CD8-positive, alpha-beta memory T cell (primary cell): Measurements from ENCODE around the gene GPRASP1. TPM values are rescaled to one million over a fixed set of nuclear protein-coding genes. Genes with fewer than 3 reads are reported as not detected.

Experiments
- CTCF ChIA-PET: fragments of 350-600 bp; sonication (Branson Sonifier 250); formaldehyde crosslinking; loops from one replicate; lab custom pipeline; 2021; ENCODE audit warnings: antibody characterized with exemption; lab: Charles Lee
- POLR2A ChIA-PET: fragments of 350-600 bp; sonication (Branson Sonifier 250); formaldehyde crosslinking; loops from one replicate; lab custom pipeline; 2021; ENCODE audit warnings: antibody characterized with exemption; lab: Charles Lee
- DNase-seq, 5 donors: peaks; one replicate each; pipeline versions ENCODE4 v3.0.0 to v3.0.0-alpha.2; 2020 to 2022; ENCODE audit warnings: mixed read lengths in 1 of 5
- H3K27ac ChIP-seq: one replicate; pipeline ENCODE4 v1.7.0; 2013; ENCODE audit warnings: low read depth, mild to moderate bottlenecking, low read length, moderate library complexity
- H3K27me3 ChIP-seq: 2 replicates; pipeline ENCODE4 v1.7.0; 2013; ENCODE audit warnings: low read length, mild to moderate bottlenecking; ENCODE audit not compliant: insufficient read depth, poor library complexity, severe bottlenecking
- H3K36me3 ChIP-seq: 2 replicates; pipeline ENCODE4 v1.7.0; 2013; ENCODE audit warnings: mild to moderate bottlenecking, low read length, moderate library complexity; ENCODE audit not compliant: insufficient read depth
- H3K4me1 ChIP-seq: 2 replicates; pipeline ENCODE4 v1.7.0; 2013; ENCODE audit warnings: mild to moderate bottlenecking, low read length, moderate library complexity; ENCODE audit not compliant: insufficient read depth
- H3K4me3 ChIP-seq: 2 replicates; pipeline ENCODE4 v1.7.0; 2013; ENCODE audit warnings: mild to moderate bottlenecking, low read length
- H3K9me3 ChIP-seq: 2 replicates; pipeline ENCODE4 v1.7.0; 2013; ENCODE audit warnings: mild to moderate bottlenecking, low read length
- H3K27ac Mint-ChIP-seq, 8 donors: one replicate each; pipeline ENCODE4 v1.8.0; 2020 to 2021; ENCODE audit warnings: mixed read lengths in 8 of 8, mild to moderate bottlenecking in 6 of 8, inconsistent platforms in 3 of 8, moderate library complexity in 3 of 8
- H3K27me3 Mint-ChIP-seq, 2 donors: one replicate each; pipeline ENCODE4 v1.8.0; 2020 to 2021; ENCODE audit warnings: mixed read lengths in 2 of 2, mild to moderate bottlenecking in 1 of 2, moderate library complexity in 1 of 2
- H3K36me3 Mint-ChIP-seq, 3 donors: one replicate each; pipeline ENCODE4 v1.8.0; 2020 to 2021; ENCODE audit warnings: mixed read lengths in 3 of 3, inconsistent platforms in 1 of 3, mild to moderate bottlenecking in 1 of 3
- H3K4me1 Mint-ChIP-seq, 3 donors: one replicate each; pipeline ENCODE4 v1.8.0; 2020 to 2021; ENCODE audit warnings: mixed read lengths in 3 of 3, inconsistent platforms in 1 of 3, mild to moderate bottlenecking in 1 of 3
- H3K4me3 Mint-ChIP-seq, 7 donors: one replicate each; pipeline ENCODE4 v1.8.0; 2020 to 2021; ENCODE audit warnings: mixed read lengths in 7 of 7, mild to moderate bottlenecking in 6 of 7, moderate library complexity in 4 of 7, inconsistent platforms in 2 of 7
- H3K9me3 Mint-ChIP-seq, 5 donors: one replicate each; pipeline ENCODE4 v1.8.0; 2020 to 2022; ENCODE audit warnings: mixed read lengths in 5 of 5, mild to moderate bottlenecking in 3 of 5, moderate library complexity in 2 of 5, inconsistent platforms in 1 of 5
- polyA plus RNA-seq: library from polyadenylated mRNA; unstranded; fragments of 300-500 nt; fragmentation: Illumina TruSeq; gene quantifications from one replicate; pipeline ENCODE4 v1.2.3, GENCODE V29; 2021
- total RNA-seq, 2 experiments: library from RNA; stranded (reverse); gene quantifications; one replicate each; pipeline ENCODE4 v1.2.3, GENCODE V29; 2021

Gene GPRASP1
- 1 to 10 TPM; 3.4 to 4.2 TPM for total RNA-seq
- 5.2 TPM for polyA plus RNA-seq

DNA sequence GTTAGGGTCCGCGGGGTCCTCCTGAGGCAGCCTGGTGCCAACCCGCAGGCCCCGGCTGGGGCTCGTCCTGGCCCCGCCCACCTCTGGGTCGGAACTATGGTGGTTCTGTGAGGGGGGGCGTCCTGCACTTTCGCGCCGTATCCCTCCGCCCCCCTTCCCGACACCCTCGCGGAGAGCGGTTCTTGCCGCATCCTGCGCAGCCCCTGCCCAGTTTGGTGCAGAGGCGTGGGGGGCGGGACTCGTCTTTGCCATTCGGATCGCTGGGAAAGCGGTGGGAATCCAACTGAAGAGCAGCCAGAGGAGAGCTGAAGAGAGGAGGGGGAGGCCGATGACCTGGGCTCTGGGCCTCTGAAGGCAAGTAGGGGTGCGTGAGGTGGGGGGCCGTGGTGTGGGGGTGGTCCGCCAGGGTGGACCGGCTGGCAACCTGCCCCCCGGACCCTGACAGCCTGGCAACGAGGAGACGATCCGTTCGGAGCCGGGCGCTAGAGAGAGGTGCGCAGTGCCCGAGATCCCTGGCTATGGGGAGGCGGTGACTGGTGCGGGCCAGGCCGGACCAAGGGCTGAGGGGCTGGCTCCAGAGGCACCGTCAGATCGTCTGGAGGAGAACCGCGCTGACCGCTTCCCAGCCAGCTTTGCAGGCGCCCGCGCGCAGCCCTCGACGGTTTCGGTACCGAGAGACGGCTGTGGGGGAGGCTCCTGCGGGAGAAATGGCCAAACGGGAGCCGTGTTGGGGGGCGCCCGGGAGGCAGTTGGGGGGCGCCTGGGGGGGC is at the start of gene GPRASP1:
Gene GPRASP1, plus strand, starts transcription at position 242 of the 770 bp plus-strand sequence. CDS start 2,431 bp downstream, outside the sequence.
- H3K4me1 Mint-ChIP-seq = peaks cover 15 to 43% (median 24%) of the 10 kb centered on the region in 3 donors
- POLR2A ChIA-PET = interaction anchor here (0.6 to 1.6 kb wide), 3 partner anchors 9 to 52 kb away, joined by 3 to 11 read pairs (median 5); partner anchors contain the start of gene ARMCX5
- CTCF ChIA-PET = interaction anchor here (0.6 kb wide), 1 partner anchor 52 kb away, joined by 3 read pairs; the partner anchor contains the start of gene ARMCX5
- peaks cover 0 to 2% (median 0%) of the 10 kb centered on the region in 5 donors for H3K9me3 Mint-ChIP-seq
- Histone ChIP-seq H3K27me3 (no peaks in the 10 kb centered on the region), H3K36me3 (no peaks in the 10 kb centered on the region), H3K4me1 (peaks cover 8% of the 10 kb centered on the region), H3K9me3 (no peaks in the 10 kb centered on the region), H3K4me3 (peak within 1 kb of the TSS; percentile 70), H3K27ac (peak within 1 kb of the TSS; percentile 51)
- peak within 1 kb of the TSS; percentile 74 to 100 (median 96) for H3K27ac Mint-ChIP-seq
- peak within 1 kb of the TSS; percentile 92 to 99 (median 98) for H3K4me3 Mint-ChIP-seq
- DNase-seq = peak; percentile 37 to 81 (median 72)
- peaks cover 0 to 9% of the 10 kb centered on the region in 2 donors for H3K27me3 Mint-ChIP-seq
- H3K36me3 Mint-ChIP-seq = peaks cover 0 to 23% (median 0%) of the 10 kb centered on the region in 3 donors

DNA sequence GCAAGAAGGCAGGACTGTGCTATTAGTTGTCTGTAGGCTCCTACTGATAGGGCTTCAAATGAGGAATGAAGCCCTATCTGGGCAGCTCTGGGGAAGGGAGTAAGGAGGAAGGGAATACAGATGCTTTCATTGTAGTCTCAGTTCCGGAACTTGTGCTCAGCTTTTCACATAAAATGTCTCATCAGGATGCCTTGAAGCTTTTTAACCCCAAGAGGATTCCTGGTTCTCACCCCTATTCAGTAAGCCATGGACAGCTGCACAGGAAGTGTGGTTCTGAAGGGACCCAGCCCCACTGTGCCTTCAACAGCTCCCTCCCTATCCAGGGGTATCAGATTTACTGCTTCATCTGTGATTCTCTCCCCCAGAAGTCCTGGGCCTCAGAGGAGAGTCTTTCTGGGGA is 47.0 kb upstream of the GPRASP1 start:
- Histone ChIP-seq H3K27me3 (no peaks in the 10 kb centered on the region), H3K4me3 (no peak overlapping the region), H3K4me1 (no peaks in the 10 kb centered on the region), H3K9me3 (no peaks in the 10 kb centered on the region), H3K27ac (no peak overlapping the region), H3K36me3 (no peaks in the 10 kb centered on the region)
- H3K4me3 Mint-ChIP-seq = no peak overlapping the region
- POLR2A ChIA-PET = interaction anchor here (0.7 kb wide), 1 partner anchor 47 kb away, joined by 5 read pairs; the partner anchor contains the start of gene GPRASP1
- H3K36me3 Mint-ChIP-seq = peaks cover 0 to 17% (median 0%) of the 10 kb centered on the region in 3 donors
- DNase-seq = no peak
- peak overlapping the region in 3 of 8 donors; percentile 2 to 56 (median 43) for H3K27ac Mint-ChIP-seq
- CTCF ChIA-PET = no interaction called here
- H3K4me1 Mint-ChIP-seq = peaks cover 39 to 90% (median 66%) of the 10 kb centered on the region in 3 donors
- no peaks in the 10 kb centered on the region for H3K9me3 Mint-ChIP-seq
- H3K27me3 Mint-ChIP-seq = peaks cover 0 to 5% of the 10 kb centered on the region in 2 donors

GRCh38 chrX:102606115-102606514 is 45.2 kb upstream of the GPRASP1 start:
- Mint-ChIP-seq H3K27ac (peak overlapping the region in 1 of 8 donors; percentile 20), H3K36me3 (peaks cover 3 to 26% (median 3%) of the 10 kb centered on the region in 3 donors), H3K4me1 (peaks cover 25 to 83% (median 61%) of the 10 kb centered on the region in 3 donors), H3K9me3 (no peaks in the 10 kb centered on the region), H3K4me3 (no peak overlapping the region), H3K27me3 (peaks cover 0 to 5% of the 10 kb centered on the region in 2 donors)
- POLR2A ChIA-PET = no interaction called here
- no peaks in the 10 kb centered on the region for H3K27me3 ChIP-seq
- no peaks in the 10 kb centered on the region for H3K36me3 ChIP-seq
- no peaks in the 10 kb centered on the region for H3K4me1 ChIP-seq
- H3K27ac ChIP-seq = no peak overlapping the region
- CTCF ChIA-PET = no interaction called here
- no peaks in the 10 kb centered on the region for H3K9me3 ChIP-seq
- no peak for DNase-seq
- H3K4me3 ChIP-seq = no peak overlapping the region

- POLR2A ChIA-PET = no interaction called here
- Histone ChIP-seq H3K36me3 (no peaks in the 10 kb centered on the region), H3K27me3 (no peaks in the 10 kb centered on the region), H3K4me1 (no peaks in the 10 kb centered on the region), H3K27ac (no peak overlapping the region), H3K4me3 (no peak overlapping the region), H3K9me3 (no peaks in the 10 kb centered on the region)
- Mint-ChIP-seq H3K4me3 (no peak overlapping the region), H3K27ac (no peak overlapping the region), H3K4me1 (peaks cover 21 to 55% (median 55%) of the 10 kb centered on the region in 3 donors), H3K27me3 (peaks cover 0 to 3% of the 10 kb centered on the region in 2 donors), H3K36me3 (peaks cover 5 to 39% (median 11%) of the 10 kb centered on the region in 3 donors), H3K9me3 (no peaks in the 10 kb centered on the region)
- DNase-seq = no peak
- CTCF ChIA-PET = no interaction called here
These were observed 40.4 kb upstream of the GPRASP1 start for GRCh38 chrX:102610905-102611304.

DNA sequence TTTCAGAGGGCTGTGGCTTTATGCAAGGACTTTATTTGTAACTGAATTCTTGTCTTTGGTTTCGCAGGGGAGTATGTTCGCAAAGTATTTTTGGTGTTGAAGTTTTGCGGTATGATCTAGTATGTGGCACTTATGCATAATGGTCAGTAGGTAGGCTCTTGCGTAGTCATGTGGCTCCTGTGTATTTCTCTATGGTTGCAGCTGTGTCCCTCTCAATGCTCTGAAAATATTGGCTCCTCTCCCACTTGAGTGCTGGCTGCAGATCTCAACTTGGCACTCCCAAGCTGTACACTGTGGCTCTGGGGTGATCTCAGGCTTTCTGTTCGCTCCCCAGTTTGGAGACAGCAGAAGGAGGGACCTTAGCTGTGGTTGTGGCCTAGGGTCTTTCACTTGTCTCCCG is 27.2 kb upstream of the GPRASP1 start:
- H3K27me3 ChIP-seq = no peaks in the 10 kb centered on the region
- H3K4me1 Mint-ChIP-seq = peaks cover 13 to 40% (median 14%) of the 10 kb centered on the region in 3 donors
- no peak overlapping the region for H3K27ac ChIP-seq
- peaks cover 0 to 32% (median 26%) of the 10 kb centered on the region in 3 donors for H3K36me3 Mint-ChIP-seq
- no peaks in the 10 kb centered on the region for H3K36me3 ChIP-seq
- no peak overlapping the region for H3K4me3 Mint-ChIP-seq
- ChIA-PET POLR2A (no interaction called here), CTCF (no interaction called here)
- no peaks in the 10 kb centered on the region for H3K27me3 Mint-ChIP-seq
- no peak overlapping the region for H3K27ac Mint-ChIP-seq
- H3K4me1 ChIP-seq = no peaks in the 10 kb centered on the region
- no peak overlapping the region for H3K4me3 ChIP-seq
- DNase-seq = no peak
- no peaks in the 10 kb centered on the region for H3K9me3 ChIP-seq
- H3K9me3 Mint-ChIP-seq = peaks cover 0 to 21% (median 16%) of the 10 kb centered on the region in 5 donors

DNA sequence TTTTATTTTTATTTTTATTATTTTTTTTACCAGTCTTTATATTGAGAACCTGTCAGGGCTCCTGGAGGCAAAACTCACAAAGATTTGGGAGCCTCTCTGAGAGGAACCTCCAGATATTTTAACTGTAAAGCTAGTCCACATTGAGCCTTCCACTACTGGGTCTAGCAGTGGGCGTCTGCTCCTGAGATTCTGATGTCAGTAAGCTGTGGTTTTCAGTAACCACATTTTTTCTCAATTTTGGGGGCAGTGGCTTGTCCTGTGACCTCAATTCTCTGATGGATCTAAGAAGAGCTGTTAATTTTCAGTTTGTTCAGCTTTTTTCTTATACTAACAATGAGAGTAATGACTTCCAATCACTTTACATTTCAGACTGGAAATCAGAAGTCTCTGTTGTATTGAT is 23.6 kb upstream of the GPRASP1 start:
- Histone ChIP-seq H3K27ac (no peak overlapping the region), H3K4me3 (no peak overlapping the region), H3K4me1 (no peaks in the 10 kb centered on the region), H3K36me3 (no peaks in the 10 kb centered on the region), H3K9me3 (no peaks in the 10 kb centered on the region), H3K27me3 (no peaks in the 10 kb centered on the region)
- peaks cover 0 to 11% (median 0%) of the 10 kb centered on the region in 3 donors for H3K36me3 Mint-ChIP-seq
- no peaks in the 10 kb centered on the region for H3K9me3 Mint-ChIP-seq
- peak overlapping the region in 1 of 8 donors; percentile 66 for H3K27ac Mint-ChIP-seq
- H3K27me3 Mint-ChIP-seq = no peaks in the 10 kb centered on the region
- DNase-seq = peak in 2 of 5 donors; percentile 3 to 14
- ChIA-PET POLR2A (no interaction called here), CTCF (no interaction called here)
- no peak overlapping the region for H3K4me3 Mint-ChIP-seq
- H3K4me1 Mint-ChIP-seq = peaks cover 13 to 32% (median 14%) of the 10 kb centered on the region in 3 donors

GRCh38 chrX:102637561-102637960 is 13.7 kb upstream of the GPRASP1 start:
- no peaks in the 10 kb centered on the region for H3K36me3 ChIP-seq
- H3K27me3 ChIP-seq = no peaks in the 10 kb centered on the region
- no peak overlapping the region for H3K4me3 Mint-ChIP-seq
- no peak overlapping the region for H3K27ac ChIP-seq
- H3K27ac Mint-ChIP-seq = no peak overlapping the region
- no peaks in the 10 kb centered on the region for H3K9me3 Mint-ChIP-seq
- no peaks in the 10 kb centered on the region for H3K9me3 ChIP-seq
- no peak overlapping the region for H3K4me3 ChIP-seq
- ChIA-PET CTCF (no interaction called here), POLR2A (no interaction called here)
- no peak for DNase-seq
- no peaks in the 10 kb centered on the region for H3K4me1 Mint-ChIP-seq
- no peaks in the 10 kb centered on the region for H3K4me1 ChIP-seq
- no peaks in the 10 kb centered on the region for H3K27me3 Mint-ChIP-seq
- peaks cover 3 to 10% (median 3%) of the 10 kb centered on the region in 3 donors for H3K36me3 Mint-ChIP-seq

- no peak overlapping the region for H3K27ac ChIP-seq
- Mint-ChIP-seq H3K9me3 (peaks cover 0 to 2% (median 0%) of the 10 kb centered on the region in 5 donors), H3K4me3 (peak overlapping the region; percentile 92 to 99 (median 98)), H3K36me3 (peaks cover 0 to 21% (median 0%) of the 10 kb centered on the region in 3 donors), H3K27ac (peak overlapping the region in 4 of 8 donors; percentile 85 to 100 (median 92)), H3K27me3 (peaks cover 0 to 9% of the 10 kb centered on the region in 2 donors), H3K4me1 (peaks cover 15 to 38% (median 18%) of the 10 kb centered on the region in 3 donors)
- ChIA-PET CTCF (no interaction called here), POLR2A (interaction anchor here (0.6 kb wide), 1 partner anchor 47 kb away, joined by 5 read pairs; no protein-coding TSS in a partner anchor)
- no peaks in the 10 kb centered on the region for H3K9me3 ChIP-seq
- no peaks in the 10 kb centered on the region for H3K36me3 ChIP-seq
- no peaks in the 10 kb centered on the region for H3K27me3 ChIP-seq
- peak overlapping the region; percentile 70 for H3K4me3 ChIP-seq
- no peak for DNase-seq
- H3K4me1 ChIP-seq = peaks cover 8% of the 10 kb centered on the region
These were observed 411 bp upstream of the GPRASP1 start for GRCh38 chrX:102650903-102651241.
